ENCODE data around the gene CACNG8.
A peak's percentile ranks its signal among the peaks of the same experiment; 100 is the strongest.
"Not testable (repeated sequence)": the region's sequence is repeated elsewhere in the genome, so short reads cannot be mapped to it uniquely, and the experiment has no call there.

CACNG8 gene

DNA sequence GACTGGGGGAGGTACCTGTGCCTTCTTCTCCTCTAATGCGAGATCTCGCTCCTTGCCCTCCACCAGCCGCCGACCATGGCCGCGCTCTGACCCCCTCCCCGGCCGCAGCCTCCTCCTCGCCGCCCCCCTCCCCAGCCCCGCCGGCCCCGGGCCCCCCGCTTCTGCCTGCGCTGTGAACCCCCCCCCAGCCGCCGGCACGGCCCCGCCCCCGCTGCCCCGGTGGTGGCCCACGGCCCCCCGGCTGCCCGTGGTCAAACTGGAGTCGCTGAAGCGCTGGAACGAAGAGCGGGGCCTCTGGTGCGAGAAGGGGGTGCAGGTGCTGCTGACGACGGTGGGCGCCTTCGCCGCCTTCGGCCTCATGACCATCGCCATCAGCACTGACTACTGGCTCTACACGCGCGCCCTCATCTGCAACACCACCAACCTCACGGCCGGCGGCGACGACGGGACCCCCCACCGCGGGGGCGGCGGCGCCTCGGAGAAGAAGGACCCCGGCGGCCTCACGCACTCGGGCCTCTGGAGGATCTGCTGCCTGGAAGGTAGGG is at the start of gene CACNG8:
CACNG8 (plus strand) TSS at position 51 of the 545 bp plus-strand sequence.
- no peak for FAIRE-seq

GRCh38 chr19:53915000-53915399 is 47.7 kb upstream of the CACNG8 start:
- FAIRE-seq = no peak
- no peak for DNase-seq (ENCODE audit: low spot score)

More for the DNA sequence above, at the start of gene CACNG8:
- DNase-seq (ENCODE audit: low spot score) = no peak

DNA sequence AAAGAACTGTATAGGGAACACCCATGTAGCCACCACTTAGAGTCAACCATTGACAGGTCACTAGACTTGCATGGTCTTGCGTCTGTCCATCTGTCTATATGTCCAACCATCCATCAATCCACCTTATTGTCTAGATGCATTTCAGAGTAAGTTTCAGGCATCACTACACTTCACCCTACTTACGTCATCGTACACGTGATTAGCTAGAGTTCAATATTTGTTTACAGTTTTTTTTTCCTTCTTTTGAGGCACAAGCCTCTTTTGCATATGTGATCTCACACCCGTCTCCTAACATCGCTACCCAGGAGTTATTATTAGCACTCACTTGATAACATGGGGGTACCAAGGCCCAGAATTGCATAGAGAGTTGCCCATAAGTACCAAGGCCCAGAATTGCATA is 46.7 kb upstream of the CACNG8 start:
- FAIRE-seq (no peak), DNase-seq (ENCODE audit: low spot score) (no peak)

DNA sequence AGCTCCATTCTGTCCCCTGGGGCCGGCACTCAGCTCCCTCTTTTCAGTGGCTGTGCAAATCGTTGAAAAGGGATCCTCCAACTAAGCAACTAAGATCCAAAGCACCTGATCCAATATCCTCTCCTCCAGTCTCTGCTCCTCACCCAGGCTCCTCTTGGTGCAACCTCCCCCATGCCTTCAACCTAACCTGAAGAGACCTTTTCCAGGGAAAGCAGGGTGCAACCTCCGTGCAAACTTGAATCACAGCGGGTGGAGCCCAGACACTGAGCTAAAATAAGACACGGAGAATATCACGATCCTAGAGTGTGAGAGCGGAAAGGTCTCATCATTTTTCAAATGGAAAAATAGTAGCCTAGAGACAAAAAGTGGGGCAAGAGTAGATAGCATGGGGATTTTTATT is 45.4 kb upstream of the CACNG8 start:
- no peak for DNase-seq (ENCODE audit: low spot score)
- FAIRE-seq = no peak

GRCh38 chr19:53927739-53928138 is 35.0 kb upstream of the CACNG8 start:
- peak; percentile 9 for DNase-seq (ENCODE audit: low spot score)

DNA sequence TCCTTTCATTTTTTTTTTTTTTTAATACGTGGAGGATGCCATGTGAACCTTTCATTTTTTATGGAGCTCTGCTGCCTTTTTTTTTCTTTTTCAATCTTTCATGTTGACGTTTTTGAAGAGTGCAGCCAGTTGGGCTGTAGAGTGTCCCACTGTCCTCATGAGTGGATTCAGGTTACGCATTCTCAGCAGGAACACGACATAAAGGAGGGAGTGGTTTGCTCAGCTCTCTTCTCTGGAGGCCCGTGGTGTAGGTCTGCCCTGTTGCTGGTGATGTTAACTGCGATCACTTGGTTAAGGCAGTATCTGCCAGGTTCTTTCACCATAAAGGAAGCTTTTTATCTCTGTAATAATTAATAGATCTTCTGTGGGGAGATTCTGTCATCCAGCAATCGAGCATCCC is 26.7 kb upstream of the CACNG8 start:
- FAIRE-seq = no peak

More at GRCh38 chr19:53927739-53928138, 35.0 kb upstream of the CACNG8 start:
- FAIRE-seq = no peak

GRCh38 chr19:53942001-53942786 is 20.5 kb upstream of the CACNG8 start:
- no peak for DNase-seq (ENCODE audit: low spot score)
- no peak for FAIRE-seq

More for the DNA sequence above, 26.7 kb upstream of the CACNG8 start:
- DNase-seq (ENCODE audit: low spot score) = no peak

GRCh38 chr19:53944416-53944815 is 18.3 kb upstream of the CACNG8 start:
- DNase-seq (ENCODE audit: low spot score) (no peak), FAIRE-seq (no peak)

DNA sequence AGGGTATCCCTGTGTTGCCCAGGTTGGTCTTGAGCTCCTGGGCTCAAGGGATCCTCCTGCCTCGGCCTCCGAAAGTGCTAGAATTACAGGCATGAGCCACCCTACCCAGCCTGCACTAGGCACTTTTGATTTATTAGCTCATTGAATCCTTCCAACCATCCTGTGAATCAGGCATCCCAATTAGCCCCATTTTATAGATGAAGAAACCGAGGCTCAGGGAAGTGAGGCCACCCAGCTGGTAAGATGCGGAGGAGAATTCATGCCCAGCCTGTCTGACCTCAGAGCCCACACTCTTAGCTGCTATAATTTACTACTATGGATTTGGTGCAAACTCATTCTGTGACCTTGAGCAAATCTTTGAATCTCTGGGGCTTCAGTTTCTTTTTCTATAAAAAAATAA is 17.8 kb upstream of the CACNG8 start:
- FAIRE-seq (no peak), DNase-seq (ENCODE audit: low spot score) (no peak)

- DNase-seq (ENCODE audit: low spot score) (no peak), FAIRE-seq (no peak)
Measured at GRCh38 chr19:53945441-53945840, 17.3 kb upstream of the CACNG8 start.

- FAIRE-seq = no peak
Measured at GRCh38 chr19:53945998-53946397, 16.7 kb upstream of the CACNG8 start.

GRCh38 chr19:53947624-53948023 is 15.1 kb upstream of the CACNG8 start:
- FAIRE-seq = no peak
- DNase-seq (ENCODE audit: low spot score) = no peak

More at GRCh38 chr19:53945998-53946397, 16.7 kb upstream of the CACNG8 start:
- no peak for DNase-seq (ENCODE audit: low spot score)

DNA sequence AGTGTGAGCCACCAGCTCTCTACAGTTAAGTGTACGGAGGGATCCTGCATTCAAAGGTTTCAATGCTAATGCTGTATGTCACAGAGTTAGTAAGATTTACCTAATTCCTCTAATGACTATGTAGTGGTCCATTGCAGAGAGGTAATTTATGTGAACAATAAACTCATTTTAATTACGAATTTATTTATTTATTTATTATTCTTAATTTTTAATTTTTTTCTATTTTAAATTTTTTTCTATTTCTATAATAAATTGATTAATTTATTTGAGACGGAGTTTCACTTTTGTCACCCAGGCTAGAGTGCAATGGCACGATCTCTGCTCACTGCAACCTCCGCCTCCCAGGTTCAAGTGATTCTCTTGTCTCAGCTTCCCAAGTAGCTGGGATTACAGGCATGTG is 14.1 kb upstream of the CACNG8 start:
- not testable (repeated sequence) for FAIRE-seq; DNase-seq (ENCODE audit: low spot score)

DNA sequence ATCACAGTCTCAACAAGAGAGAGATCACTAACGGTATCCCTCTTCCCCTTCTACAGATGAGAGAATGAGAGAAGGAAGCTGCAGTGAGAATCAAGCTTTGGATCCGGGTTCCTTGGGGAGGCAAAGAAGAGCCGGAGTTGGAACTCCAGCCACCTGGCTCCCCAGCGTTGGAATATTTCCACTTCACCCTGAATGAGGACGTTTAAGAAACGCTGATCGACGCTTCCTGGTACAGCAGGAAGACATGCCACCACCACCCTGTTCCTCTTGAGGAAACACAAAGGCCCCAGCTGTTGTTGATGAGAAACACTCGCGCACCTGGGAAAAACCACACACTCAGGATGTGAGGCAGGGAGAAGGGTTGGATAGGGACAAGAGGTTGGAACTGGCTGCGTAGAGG is 11.3 kb upstream of the CACNG8 start:
- FAIRE-seq (no peak), DNase-seq (ENCODE audit: low spot score) (no peak)

GRCh38 chr19:53951947-53952346 is 10.8 kb upstream of the CACNG8 start:
- FAIRE-seq (no peak), DNase-seq (ENCODE audit: low spot score) (no peak)

- no peak for FAIRE-seq
- DNase-seq (ENCODE audit: low spot score) = no peak
Measured at GRCh38 chr19:53953383-53953782, 9.4 kb upstream of the CACNG8 start.

DNA sequence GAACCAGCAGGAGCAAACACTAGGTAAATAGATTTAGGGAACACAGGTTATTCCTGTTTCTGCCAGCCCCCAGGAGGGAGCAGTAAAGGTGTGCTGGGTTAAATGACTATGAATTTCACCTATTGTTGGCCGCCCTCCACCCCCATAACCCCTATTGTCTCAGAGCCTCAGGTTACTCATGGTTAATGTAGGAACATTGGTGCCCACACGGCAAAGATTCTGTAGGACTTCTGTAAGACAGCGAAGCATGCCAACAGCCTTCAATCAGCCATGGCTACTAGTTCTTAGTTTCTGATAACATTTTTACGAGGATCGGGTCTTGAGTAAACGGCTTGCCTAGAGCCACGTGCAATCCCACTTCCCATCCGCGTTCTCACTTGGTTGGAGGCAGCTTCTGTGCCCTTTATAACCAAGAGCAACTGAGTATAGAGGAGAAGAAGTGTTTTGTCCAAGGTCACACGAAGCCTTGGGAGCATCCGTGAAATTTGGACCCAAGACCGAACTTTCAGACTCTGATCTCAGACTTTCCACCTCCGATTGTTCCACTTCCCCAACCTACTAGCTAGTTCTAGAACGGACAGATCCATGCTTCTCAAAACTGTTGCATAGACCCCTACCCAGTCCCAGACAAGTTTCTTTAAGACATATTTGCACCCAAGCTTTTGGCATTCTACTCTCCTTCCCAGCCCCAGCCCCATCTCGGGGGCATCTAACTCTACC is 5.1 kb upstream of the CACNG8 start:
- FAIRE-seq (no peak), DNase-seq (ENCODE audit: low spot score) (no peak)

DNA sequence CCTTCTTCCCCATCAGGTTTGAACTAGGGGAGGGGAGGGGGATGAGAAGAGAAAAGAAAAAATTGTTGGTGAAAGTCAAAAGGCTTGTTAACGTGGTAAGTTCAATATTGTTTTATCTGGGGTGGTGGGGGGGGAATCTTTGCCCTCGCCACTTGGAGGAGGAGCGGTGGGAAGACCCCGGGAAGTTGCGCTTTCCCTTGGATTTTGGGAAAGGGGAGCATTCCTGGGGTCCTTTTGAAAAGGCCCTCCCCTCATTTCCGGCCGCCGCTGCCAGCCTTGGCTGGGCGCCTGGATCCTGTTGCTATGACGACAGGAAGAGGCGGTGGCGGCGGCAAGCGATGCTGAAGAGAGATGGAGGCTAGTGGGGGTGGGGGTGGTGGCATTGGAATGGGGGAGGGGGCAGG is 4.6 kb upstream of the CACNG8 start:
- DNase-seq (ENCODE audit: low spot score) = no peak
- FAIRE-seq = no peak

GRCh38 chr19:53958823-53959757 is 3.6 kb upstream of the CACNG8 start:
- DNase-seq (ENCODE audit: low spot score) = no peak
- no peak for FAIRE-seq

- DNase-seq (ENCODE audit: low spot score) (no peak), FAIRE-seq (no peak)
Measured at GRCh38 chr19:53960187-53960586, 2.5 kb upstream of the CACNG8 start.

- DNase-seq (ENCODE audit: low spot score) = no peak
- no peak for FAIRE-seq
Measured at GRCh38 chr19:53960886-53961285, 1.9 kb upstream of the CACNG8 start.
